ENCODE data around the gene FER.

FER gene

GRCh38 chr5:109113608-109114007 lies 365.9 kb downstream of the FER start:
- Histone ChIP-seq H3K4me1 (ENCODE audit: control insufficient read depth, insufficient read depth, low read length) (no peaks in the 10 kb centered on the region), H3K36me3 (ENCODE audit: control insufficient read depth in 2 of 2, insufficient read depth in 1 of 2, low read length in 2 of 2) (no peaks in the 10 kb centered on the region), H3K4me3 (ENCODE audit: low read depth, low read length) (no peak overlapping the region), H3K9me3 (ENCODE audit: control insufficient read depth, insufficient read depth, low read depth, low read length) (no peaks in the 10 kb centered on the region), H3K27ac (ENCODE audit: extremely low read depth, low read depth, low read length) (no peak overlapping the region)
- ChIA-PET POLR2A (no interaction called here), CTCF (no interaction called here)
- TF ChIP-seq ZNF140 (tag by site-specific recombination; IDR thresholded peaks at IDR 0.05), result no peak
- TF ChIP-seq ZNF398 (tag by site-specific recombination; IDR thresholded peaks at IDR 0.05), result no peak
- TF ChIP-seq HOXC10 (CRISPR knock-in tag; IDR thresholded peaks at IDR 0.05), result no peak

- H3K4me1 ChIP-seq (ENCODE audit: control insufficient read depth, insufficient read depth, low read length), result no peaks in the 10 kb centered on the region
- peak; percentile 94 for TF ChIP-seq ZNF133 (tag by site-specific recombination; IDR thresholded peaks at IDR 0.05)
- no peak for TF ChIP-seq PRDM2 (tag by site-specific recombination; IDR thresholded peaks at IDR 0.05; ENCODE audit: borderline replicate concordance)
- no peaks in the 10 kb centered on the region for H3K36me3 ChIP-seq (ENCODE audit: control insufficient read depth in 2 of 2, insufficient read depth in 1 of 2, low read length in 2 of 2)
- ChIA-PET CTCF (no interaction called here), POLR2A (no interaction called here)
- H3K27ac ChIP-seq (ENCODE audit: extremely low read depth, low read depth, low read length), result no peak overlapping the region
- no peak overlapping the region for H3K4me3 ChIP-seq (ENCODE audit: low read depth, low read length)
- no peaks in the 10 kb centered on the region; the same call in 1 of the 2 replicates for H3K9me3 ChIP-seq (ENCODE audit: control insufficient read depth, insufficient read depth, low read depth, low read length)
Observed at GRCh38 chr5:109121225-109121624, 373.5 kb downstream of the FER start.

- no peaks in the 10 kb centered on the region for H3K9me3 ChIP-seq (ENCODE audit: control insufficient read depth, insufficient read depth, low read depth, low read length)
- H3K4me1 ChIP-seq (ENCODE audit: control insufficient read depth, insufficient read depth, low read length), result no peaks in the 10 kb centered on the region
- no peak overlapping the region for H3K4me3 ChIP-seq (ENCODE audit: low read depth, low read length)
- H3K36me3 ChIP-seq (ENCODE audit: control insufficient read depth in 2 of 2, insufficient read depth in 1 of 2, low read length in 2 of 2), result no peaks in the 10 kb centered on the region
- no peak overlapping the region for H3K27ac ChIP-seq (ENCODE audit: extremely low read depth, low read depth, low read length)
- ChIA-PET CTCF (interaction anchor here (0.5 kb wide), 1 partner anchor 130 kb away, joined by 3 read pairs; no protein-coding TSS in a partner anchor), POLR2A (no interaction called here)
- TF ChIP-seq ZNF776 (tag by site-specific recombination; IDR thresholded peaks at IDR 0.05; ENCODE audit: borderline replicate concordance) (no peak), ZNF600 (tag by site-specific recombination; IDR thresholded peaks at IDR 0.05) (no peak), ZNF830 (tag by site-specific recombination; IDR thresholded peaks at IDR 0.05; ENCODE audit: low read depth) (no peak), SCRT1 (tag by site-specific recombination; IDR thresholded peaks at IDR 0.05; ENCODE audit: borderline replicate concordance) (no peak), KLF1 (tag by site-specific recombination; IDR thresholded peaks at IDR 0.05) (no peak), ZNF501 (tag by site-specific recombination; IDR thresholded peaks at IDR 0.05) (no peak), ZFP69B (tag by site-specific recombination; IDR thresholded peaks at IDR 0.05) (no peak), HOXA7 (CRISPR knock-in tag; IDR thresholded peaks at IDR 0.05; ENCODE audit: borderline replicate concordance) (no peak), ZNF76 (tag by site-specific recombination; IDR thresholded peaks at IDR 0.05; ENCODE audit: borderline replicate concordance, low read depth) (no peak)
Observed at GRCh38 chr5:109125755-109126429, 378.2 kb downstream of the FER start.
